Stimulated activated naive CD4-positive, alpha-beta T cell treated with Interleukin-2 at 50 U/mL for 16 hours (primary cell): ENCODE measurements around the gene PPP1R11.
A peak's percentile ranks its signal among the peaks of the same experiment; 100 is the strongest.
"Not testable (repeated sequence)": the region's sequence is repeated elsewhere in the genome, so short reads cannot be mapped to it uniquely, and the experiment has no call there.

Experiments used
- DNase-seq: peaks from one replicate; lab custom pipeline; 2025; lab: John Stamatoyannopoulos, UW

The PPP1R11 gene

DNA sequence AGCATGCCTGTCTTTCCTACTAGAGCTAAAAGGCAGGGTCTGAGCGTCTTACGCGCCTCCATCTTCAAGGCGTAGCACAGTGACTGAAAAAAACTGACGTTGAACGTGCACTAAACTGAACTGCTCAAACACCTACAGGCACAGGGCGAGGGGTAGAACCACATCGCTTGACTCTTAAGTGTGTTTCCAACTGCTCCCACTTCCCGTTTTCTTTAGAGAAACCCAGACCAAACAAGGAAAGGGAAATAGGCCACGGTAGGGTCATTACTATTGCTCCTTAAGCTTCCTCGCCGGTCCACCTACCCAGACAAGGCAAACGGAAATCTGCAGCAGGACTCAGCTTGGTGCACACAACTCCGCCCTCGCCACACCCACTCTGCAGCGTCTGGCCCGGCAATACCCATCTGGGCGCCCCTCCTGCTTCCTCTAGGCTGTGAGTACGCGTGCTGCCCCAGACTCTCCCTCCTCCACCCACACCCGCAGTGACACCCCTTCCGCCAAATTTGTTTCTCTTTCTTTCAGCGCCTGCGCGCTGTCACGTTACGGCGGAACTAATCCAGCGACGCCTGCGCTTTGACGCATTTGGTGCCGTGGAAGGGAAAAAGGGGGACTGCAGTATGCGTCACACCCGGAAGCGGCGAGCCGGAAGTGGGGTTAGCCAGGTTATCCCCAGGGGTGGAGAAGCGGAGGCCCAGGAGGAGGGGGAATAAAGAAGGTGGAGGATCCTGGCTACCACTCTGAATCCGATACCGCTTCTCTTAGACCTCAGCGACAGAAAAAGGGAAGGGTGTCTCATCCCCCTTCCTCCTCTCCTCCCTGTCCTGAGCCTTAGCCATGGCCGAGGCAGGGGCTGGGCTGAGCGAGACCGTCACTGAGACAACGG, at the start of gene PPP1R11:
Gene PPP1R11 (plus strand): TSS at position 622 of the 883 bp plus-strand sequence. CDS start 213 bp downstream, at position 835.
- DNase-seq = peak; percentile 100

- DNase-seq = no peak
These were observed 47.2 kb upstream of the PPP1R11 start for GRCh38 chr6:30019819-30020218.

DNA sequence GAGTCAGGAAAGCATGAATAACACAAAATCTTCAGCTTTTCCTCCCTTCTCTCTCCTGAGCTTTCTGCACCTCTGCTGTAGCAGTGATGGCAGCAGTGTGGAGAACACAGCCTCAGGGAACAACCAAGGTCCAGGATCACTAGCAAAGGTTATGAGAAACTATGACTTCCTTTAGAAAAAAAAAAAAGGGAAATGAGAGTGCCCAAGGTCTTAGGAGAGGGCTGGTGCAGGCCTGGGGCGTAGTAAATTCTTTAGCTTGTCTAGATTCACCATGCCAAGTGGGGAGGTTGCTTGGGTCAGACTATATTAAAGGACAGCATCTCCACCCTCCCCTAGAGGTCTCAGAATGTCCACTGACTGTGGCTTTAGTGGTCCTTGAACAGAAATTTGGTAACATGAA, 46.4 kb upstream of the PPP1R11 start:
- no peak for DNase-seq

DNA sequence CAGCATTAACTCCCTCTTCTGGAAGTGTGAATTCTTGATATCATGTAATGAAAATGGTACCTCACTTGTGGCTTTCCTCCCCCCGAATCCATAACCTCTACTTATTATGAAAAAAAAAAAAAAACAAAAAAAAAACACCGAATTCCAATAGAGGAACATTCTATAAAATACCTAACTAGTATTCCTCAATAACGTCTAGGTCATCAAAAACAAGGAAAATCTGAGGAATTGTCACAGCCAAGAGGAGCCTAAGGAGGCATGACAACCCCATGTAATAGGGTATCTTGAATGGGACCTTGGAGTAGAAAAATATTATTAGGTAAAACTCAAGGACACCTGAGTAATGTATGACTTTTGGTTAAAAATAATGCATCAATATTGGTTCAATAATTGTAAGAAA, 44.8 kb upstream of the PPP1R11 start:
- DNase-seq = no peak

DNA sequence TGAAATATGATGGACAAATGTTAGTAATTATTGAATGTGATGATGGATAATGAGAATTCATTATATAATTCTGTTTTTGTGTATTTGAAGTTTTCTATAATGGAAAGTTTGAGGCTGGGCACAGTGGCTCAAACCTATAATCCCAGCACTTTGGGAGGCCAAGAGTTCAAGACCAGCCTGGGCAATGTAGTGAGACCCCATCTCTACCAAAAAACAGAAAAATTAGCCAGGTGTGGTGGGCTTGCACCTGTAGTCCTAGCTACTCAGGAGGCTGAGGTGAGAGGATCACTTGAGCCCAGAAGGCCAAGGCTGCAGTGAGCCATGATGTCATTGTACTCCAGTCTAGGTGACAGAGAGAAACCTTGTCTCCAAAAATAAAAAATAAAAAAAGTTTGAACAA, 44.3 kb upstream of the PPP1R11 start:
- DNase-seq = not testable (repeated sequence)

GRCh38 chr6:30025186-30025585, 41.8 kb upstream of the PPP1R11 start:
- no peak for DNase-seq

GRCh38 chr6:30029588-30029987, 37.4 kb upstream of the PPP1R11 start:
- DNase-seq = no peak

DNA sequence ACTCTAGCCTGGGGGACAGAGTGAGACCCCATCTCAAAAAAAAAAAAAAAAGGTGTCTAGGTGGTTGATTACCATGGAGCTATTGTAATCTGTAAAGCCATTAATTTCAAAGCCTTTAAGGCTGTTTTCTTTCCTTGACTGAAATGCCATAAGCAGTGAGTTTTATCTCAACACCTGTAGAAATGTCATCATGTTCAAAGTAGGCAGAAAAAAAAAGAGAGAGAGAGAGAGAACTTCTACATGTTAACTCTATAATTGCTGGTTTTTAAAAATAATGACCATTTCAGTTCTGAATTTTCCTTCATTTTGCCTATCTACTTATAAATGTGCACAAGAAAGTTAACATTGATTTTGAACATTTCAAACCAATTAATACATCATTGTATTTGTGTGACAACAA, 35.6 kb upstream of the PPP1R11 start:
- no peak for DNase-seq

GRCh38 chr6:30033440-30033839, 33.6 kb upstream of the PPP1R11 start:
- not testable (repeated sequence) for DNase-seq

DNA sequence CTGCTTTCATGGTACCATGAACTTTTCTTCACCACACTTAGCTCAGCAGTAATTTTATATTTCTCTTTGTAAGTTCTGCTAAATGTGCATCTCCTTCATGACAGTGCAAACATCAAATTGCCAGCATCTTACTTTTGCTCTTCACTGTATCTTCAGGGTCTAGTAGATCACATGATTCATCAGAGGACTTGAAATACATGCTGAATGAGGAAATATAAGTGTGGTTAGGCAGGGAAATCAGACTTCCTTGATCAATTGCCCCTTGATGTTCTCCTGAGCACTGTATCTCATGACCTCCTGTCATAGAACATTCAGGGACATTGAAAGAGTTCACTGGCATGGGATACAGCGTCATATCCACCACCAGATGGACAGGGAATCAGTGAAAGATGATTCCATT, 31.2 kb upstream of the PPP1R11 start:
- DNase-seq = no peak

DNA sequence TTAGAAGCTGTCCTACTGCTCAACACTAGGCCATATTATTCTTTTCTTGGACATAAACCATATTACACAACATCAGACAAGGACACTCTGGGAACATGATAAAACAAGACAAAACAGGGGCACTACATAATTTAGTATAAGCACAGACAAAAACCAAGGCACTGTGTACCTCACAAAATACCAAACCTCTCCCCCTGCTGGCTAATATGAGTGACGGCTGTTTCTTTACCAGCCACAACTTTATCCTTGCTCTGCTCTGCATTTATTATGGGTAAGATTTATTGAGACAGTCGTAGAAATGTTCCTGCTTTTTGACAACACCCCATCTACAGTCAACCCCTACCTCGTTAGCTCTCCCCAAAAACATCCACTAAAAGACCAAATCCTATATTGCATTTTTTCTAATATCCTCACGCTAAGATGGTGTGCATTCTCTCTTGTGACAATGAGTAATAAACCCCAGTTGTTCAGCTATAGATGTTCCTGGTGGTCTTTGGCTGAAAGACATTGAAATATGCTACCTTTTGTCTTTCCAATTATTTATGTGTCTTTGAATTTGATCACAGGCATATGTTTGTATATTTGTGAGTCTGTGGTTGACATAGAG, 29.7 kb upstream of the PPP1R11 start:
- DNase-seq = no peak

DNA sequence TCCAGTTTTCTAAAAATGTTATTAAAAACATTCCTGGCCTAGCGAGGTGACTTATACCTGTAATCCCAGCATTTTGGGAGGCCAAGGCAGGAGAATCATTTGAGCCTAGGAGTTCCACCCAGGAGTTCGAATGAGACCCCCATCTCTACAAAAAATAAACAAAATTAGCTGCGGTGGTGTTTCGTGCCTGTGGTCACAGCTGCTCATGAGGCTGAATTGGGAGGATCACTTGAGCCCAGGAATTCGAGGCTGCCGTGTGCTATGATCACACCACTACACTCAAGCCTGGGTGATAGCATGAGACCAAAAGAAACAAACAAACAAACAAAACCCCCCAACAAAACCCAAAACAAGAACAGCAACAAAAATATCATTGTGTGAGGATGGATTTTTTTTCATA, 25.8 kb upstream of the PPP1R11 start:
- no peak for DNase-seq

DNA sequence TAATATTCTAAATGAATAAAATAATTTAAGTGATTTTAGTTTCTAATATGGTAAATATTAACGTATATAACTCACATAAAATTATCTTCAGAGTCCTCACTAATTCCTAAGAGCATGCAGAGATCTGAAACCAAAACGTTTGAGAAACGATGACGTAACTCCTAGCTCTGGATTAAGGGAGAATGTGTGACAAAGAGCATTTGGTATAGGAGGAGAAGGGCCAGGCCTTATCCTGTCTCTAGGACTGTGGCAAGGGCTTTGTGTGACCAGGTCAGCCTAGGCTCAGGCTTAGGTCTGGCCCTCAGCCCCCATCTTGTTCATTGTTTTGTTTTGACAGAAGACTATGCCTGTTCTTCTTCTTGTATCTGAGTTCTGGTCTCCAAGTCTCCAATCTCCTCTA, 25.2 kb upstream of the PPP1R11 start:
- DNase-seq = no peak

DNA sequence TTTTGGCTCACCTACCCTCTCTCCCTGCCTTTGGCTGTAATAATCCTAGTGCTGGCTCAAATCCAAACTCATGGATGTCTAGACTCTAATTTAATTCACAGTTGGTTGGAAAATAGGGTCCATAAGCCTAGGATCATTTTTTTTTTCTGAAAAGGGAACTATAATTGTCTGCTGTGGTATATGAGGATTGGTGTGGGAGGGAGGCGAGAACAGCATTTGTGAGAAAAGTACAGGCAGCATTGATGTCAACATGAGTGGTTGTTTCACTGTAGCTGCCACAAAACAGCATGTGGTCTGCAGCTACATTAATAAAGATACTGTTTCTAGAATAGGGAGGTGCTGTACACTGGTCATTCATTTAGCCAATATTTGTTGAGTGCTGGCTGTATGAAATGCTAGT, 24.5 kb upstream of the PPP1R11 start:
- DNase-seq = no peak

GRCh38 chr6:30042914-30043313, 24.1 kb upstream of the PPP1R11 start:
- DNase-seq = no peak

GRCh38 chr6:30043744-30044143, 23.3 kb upstream of the PPP1R11 start:
- no peak for DNase-seq

GRCh38 chr6:30044630-30045029, 22.4 kb upstream of the PPP1R11 start:
- DNase-seq = no peak

DNA sequence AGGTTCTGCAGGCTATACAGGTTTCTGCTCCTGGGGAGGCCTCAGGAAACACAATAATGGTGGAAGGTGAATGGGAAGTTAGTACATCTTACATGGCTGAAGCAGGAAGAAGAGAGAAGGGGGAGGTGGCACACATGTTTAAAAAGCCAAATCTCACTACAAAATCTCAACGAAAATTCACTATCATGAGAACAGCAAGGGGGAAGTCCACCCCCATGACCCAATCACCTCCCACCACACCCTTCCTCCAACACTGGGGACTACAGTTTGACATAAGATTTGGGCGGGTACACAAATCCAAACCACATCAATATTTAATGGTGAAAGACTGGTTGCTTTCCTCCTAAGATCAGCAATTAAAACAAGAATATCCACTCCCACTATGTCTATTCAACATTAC, 19.8 kb upstream of the PPP1R11 start:
- DNase-seq = no peak

DNA sequence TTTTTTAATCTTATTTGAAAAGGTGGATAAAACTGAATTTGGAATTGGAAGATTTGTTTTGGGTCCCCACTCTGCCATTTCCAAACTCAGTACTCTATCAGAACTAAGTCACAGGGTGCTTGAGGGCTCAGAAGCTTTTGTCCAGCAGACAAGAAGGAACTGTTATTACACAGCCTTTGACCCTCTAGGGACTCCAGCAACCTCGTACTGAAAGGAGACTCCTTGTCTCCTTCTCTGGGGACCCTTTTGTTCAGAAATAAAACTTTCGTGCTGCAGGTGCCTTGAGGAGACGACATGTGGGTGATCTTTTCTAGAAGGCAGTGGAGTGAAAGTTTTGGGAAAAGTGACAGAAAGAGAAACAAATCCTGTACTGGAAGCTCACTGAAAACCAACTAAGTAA, 13.3 kb upstream of the PPP1R11 start:
- DNase-seq = no peak

GRCh38 chr6:30055513-30055912, 11.5 kb upstream of the PPP1R11 start:
- no peak for DNase-seq

GRCh38 chr6:30060606-30061091, 6.3 kb upstream of the PPP1R11 start:
- DNase-seq = no peak

GRCh38 chr6:30061092-30061857, 5.7 kb upstream of the PPP1R11 start, which contains the start of gene POLR1H:
TSS of gene POLR1H (plus strand) at chr6:30061265. CDS start at chr6:30061525, 260 bp downstream.
- DNase-seq = peak; percentile 82
